K562 (cell line): ENCODE results near the gene GDF7. TPM values are rescaled to one million over a fixed set of nuclear protein-coding genes. Genes with fewer than 3 reads are reported as not detected.

ENCODE experiments used
- MGA ChIP-seq: fragments of 450-650 bp; IDR thresholded peaks from 2 replicates; pipeline ENCODE4 v1.6.1; 2016; ENCODE audit warnings: mild to moderate bottlenecking, moderate library complexity
- NCOR1 ChIP-seq: fragments of 450-650 bp; IDR thresholded peaks from 2 replicates; pipeline ENCODE4 v1.6.1; 2016; ENCODE audit warnings: mild to moderate bottlenecking, moderate library complexity
- POLR2G ChIP-seq: fragments of 200-400 bp; formaldehyde crosslinking; IDR thresholded peaks from 2 replicates; pipeline ENCODE4 v1.6.1; 2017; ENCODE audit warnings: low read depth, mild to moderate bottlenecking, antibody characterized with exemption, low read length, moderate library complexity
- RBM22 ChIP-seq: fragments of 200-400 bp; formaldehyde crosslinking; IDR thresholded peaks from 2 replicates; pipeline ENCODE4 v1.6.1; 2018; ENCODE audit warnings: low read length, low read depth; ENCODE audit not compliant: poor library complexity, severe bottlenecking
- polyA plus RNA-seq, 8 experiments: library from polyadenylated mRNA; depleted of rRNA in 4 of 8; stranded (reverse) in 5 of 8; unstranded in 3 of 8; fragments of >200 nt; fragmentation: Nextera tagmentation in 2 of 8; fragmentation: Illumina TruSeq in 1 of 8; extraction: Ambion mirVana in 2 of 8; extraction: Trizol in 1 of 8; gene quantifications; 2 replicates each; pipeline versions ENCODE4 v1.2.1 to v1.2.3, GENCODE V29; 2011 to 2014; ENCODE audit warnings: inconsistent platforms in 1 of 8, missing spikeins in 1 of 8
- total RNA-seq, 7 experiments: library from RNA; depleted of rRNA in 6 of 7; stranded (reverse); fragments of >200 nt in 6 of 7; fragmentation: Illumina TruSeq in 2 of 7; extraction: Trizol in 2 of 7; gene quantifications; 2 replicates each; pipeline versions ENCODE4 v1.2.1 to v1.2.3, GENCODE V29; 2011 to 2021; ENCODE audit warnings: low replicate concordance in 1 of 7

Gene GDF7
- total and polyA plus RNA-seq, 9 of the 15 experiments (the other 6 are each of a cell fraction or from before 2014, with no cell fraction given) = 0.01 TPM; not detected in 7

- TF ChIP-seq MGA (no peak), RBM22 (peak; percentile 24), NCOR1 (no peak), POLR2G (peak; percentile 43; the same call in 1 of the 2 replicates)
Observed at GRCh38 chr2:20675701-20676352, 8.9 kb downstream of the GDF7 start (continued).
